ENCODE measurements around the gene LPP.
"Not testable (repeated sequence)": the region's sequence is repeated elsewhere in the genome, so short reads cannot be mapped to it uniquely, and the experiment has no call there.

LPP gene, protein sequence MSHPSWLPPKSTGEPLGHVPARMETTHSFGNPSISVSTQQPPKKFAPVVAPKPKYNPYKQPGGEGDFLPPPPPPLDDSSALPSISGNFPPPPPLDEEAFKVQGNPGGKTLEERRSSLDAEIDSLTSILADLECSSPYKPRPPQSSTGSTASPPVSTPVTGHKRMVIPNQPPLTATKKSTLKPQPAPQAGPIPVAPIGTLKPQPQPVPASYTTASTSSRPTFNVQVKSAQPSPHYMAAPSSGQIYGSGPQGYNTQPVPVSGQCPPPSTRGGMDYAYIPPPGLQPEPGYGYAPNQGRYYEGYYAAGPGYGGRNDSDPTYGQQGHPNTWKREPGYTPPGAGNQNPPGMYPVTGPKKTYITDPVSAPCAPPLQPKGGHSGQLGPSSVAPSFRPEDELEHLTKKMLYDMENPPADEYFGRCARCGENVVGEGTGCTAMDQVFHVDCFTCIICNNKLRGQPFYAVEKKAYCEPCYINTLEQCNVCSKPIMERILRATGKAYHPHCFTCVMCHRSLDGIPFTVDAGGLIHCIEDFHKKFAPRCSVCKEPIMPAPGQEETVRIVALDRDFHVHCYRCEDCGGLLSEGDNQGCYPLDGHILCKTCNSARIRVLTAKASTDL

GRCh38 chr3:188154014-188154808 is at the start of gene LPP:
Gene LPP (plus strand): TSS chr3:188154157. CDS start chr3:188406121, 251,964 bp downstream.
- FAIRE-seq, result no peak

DNA sequence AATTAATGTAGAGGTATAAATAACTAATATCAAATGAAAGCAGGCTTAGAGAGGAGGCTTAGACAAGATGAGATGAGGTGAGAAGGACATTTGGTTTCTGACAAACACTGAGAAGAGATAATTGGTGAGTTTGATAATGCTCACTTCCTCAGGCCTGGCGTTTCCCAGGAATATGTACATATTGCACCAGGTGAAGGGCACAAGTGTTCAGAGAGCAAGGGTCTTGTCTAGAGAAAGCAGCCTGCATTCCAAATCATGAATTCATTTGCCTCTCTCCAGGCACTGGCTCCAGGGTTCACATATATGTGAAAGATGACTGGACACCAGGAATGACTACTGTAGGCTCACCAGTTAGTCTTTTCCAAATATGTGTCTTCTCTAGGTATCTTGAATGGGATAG is 48.0 kb upstream of the LPP start:
- FAIRE-seq, result no peak

- no peak for FAIRE-seq
Observed at GRCh38 chr3:188106454-188106853, 47.5 kb upstream of the LPP start.

DNA sequence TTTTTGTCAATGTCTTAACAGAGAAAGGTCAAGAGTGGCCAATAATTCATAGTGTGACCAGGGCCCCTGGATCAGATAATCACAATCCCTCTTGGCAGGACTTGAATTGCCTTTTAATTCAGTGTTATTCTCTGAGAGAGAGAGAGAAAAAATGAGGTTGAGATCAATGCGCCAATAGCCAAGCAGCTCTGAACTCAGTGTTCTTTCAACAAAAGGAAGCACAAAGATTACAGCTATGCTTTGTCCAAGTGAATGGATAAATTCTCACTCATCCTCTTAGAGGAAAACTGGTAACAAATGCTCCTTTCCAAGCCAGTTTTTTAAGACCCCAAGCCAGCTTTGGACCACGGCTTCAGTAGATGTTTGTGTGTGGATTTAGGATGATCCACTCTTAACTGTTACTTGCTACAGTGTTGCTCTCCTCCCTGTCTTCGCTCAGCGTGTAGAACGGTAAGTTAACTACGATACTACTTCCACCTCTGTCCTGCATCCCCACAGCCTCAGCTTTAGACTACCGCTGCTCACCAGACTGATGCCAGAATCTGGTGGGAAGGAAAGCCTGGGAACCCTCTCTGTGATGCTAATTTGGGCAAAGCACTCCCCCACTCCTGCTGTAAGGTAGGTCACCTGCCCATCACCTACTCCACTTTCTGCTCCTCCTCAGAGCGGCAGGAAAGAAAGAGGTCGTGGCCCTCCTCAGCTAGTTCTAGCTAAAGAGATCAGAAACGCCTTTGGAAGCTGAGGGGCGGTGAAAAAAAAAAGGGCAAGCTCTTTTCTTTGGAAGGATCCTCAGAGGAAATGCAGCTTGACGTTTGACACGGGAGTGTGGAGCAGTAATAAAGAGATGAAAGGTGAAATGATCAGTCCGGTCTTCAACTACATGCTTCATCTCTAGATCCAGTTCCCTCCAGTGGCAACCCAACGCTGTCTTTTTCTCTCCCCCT is 46.8 kb upstream of the LPP start:
- FAIRE-seq, result no peak

GRCh38 chr3:188108703-188109412 is 45.1 kb upstream of the LPP start:
- FAIRE-seq, result no peak

DNA sequence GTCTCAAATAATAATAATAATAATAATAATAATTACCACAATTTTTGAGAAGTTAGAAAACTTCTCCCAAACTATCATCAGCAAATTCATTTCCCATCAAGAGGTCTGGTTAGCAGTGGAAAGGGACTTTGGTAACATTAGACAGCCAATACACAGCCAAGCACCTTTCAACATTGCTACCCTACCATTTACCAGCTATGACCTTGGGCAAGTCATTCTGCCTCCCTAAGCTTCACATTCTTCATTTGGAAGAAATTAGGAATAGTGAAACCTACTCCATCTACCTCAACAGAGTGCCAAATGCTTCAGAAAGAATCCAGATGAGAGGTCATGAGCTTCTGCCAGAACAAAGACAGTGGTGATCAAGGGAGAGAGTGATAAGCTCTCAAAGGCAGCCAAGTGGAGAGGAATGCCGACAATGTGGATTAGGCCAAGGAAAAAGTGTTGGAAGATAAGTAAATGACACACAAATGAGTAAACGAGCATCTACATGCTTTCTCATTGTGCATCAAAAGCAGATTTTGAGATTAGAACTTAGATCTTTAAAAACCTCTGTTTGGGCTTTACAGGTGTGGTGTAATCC is 42.9 kb upstream of the LPP start:
- FAIRE-seq, result no peak

- FAIRE-seq, result no peak
Observed at GRCh38 chr3:188113756-188114155, 40.2 kb upstream of the LPP start.

GRCh38 chr3:188119846-188120245 is 34.1 kb upstream of the LPP start:
- no peak for FAIRE-seq

- no peak for FAIRE-seq
Observed at GRCh38 chr3:188122571-188123169, 31.3 kb upstream of the LPP start.

DNA sequence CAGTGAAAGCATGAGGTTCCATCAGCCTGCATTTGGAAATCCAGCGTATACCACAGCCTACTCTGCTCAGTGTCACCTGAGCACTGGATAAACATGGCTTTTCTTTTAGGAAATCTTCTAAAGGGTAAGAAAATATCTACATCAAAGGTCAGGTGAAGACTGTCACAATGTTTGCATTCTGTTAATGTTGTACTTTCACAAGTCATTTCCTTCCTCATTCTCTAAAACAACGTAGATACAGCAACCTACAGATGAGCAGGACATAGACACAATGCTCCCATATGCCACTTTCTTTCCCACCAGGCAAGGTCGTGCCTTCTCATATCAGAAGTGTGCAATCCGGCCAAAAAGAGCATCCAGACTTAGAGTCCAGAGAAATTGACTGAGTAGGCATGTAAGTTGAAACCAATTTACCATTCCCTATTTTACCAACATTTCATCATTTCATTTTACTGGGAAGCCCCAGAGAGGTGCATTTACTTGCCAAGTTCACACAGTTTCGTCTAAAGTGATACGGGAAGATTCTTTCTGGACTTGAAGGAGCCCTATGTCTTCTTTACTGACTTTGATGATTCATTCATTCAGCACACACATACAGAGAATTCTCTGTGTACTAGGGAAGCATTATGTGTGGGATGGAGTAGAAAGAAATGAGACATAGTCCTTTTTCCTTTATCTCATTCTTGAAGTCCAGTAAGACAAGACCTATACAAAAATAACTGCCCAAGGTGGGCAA is 30.6 kb upstream of the LPP start:
- FAIRE-seq, result no peak

DNA sequence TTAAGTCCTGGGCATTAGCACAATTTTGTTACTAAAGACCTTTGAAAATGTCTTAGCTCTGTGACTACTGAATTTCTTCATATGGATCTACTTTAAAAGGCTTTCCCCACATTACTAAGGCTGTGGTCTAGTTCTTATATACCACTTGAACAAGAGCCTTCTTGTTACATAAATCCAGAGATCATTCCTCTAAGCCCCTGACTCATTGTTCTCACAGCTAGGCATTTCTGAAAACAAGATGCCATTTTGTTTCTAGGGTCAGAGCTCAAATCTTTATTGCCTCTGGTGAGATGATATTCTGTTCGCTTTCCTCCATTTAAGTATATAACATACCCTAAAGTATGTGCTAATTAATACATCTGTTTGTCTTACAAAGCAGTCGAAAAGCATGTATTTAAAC is 29.8 kb upstream of the LPP start:
- no peak for FAIRE-seq

DNA sequence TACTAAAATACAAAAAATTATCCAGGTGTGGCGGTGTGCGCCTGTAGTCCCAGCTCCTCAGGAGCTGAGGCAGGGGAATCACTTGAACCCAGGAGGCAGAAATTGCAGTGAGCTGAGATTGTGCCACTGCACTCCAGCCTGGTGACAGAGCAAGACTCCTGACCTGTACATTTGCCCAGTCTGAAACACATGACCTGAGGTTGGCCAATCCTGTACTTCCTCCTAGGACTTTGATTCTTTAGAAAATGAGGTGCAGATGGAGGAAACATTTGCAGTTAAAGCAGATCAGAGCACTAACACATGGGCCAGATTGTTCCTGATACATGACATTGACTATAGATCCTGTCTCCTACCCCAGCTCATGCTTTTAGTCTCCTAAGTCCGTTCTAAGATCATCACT is 28.9 kb upstream of the LPP start:
- no peak for FAIRE-seq

DNA sequence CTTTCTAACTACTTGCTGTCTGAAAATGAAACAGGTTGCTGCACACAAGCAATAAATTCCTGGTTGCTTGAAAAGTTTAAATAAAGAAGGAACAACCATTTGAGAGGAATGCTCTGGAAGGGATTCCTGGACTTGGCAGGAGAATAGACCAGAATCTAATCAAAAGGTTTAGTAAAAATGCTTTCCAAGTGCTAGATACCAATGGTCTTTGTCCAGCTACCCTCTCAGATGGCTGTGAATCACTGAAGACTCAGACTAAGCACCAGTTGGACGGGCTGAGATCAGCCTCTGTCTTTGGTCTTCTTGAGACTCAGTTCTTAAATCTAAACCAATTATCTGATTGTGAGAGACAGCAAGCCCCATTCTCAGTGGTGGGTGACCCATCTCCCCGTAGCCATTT is 27.7 kb upstream of the LPP start:
- FAIRE-seq, result no peak

- FAIRE-seq, result no peak
Observed at GRCh38 chr3:188126934-188127333, 27.0 kb upstream of the LPP start.

- FAIRE-seq, result no peak
Observed at GRCh38 chr3:188128905-188129304, 25.1 kb upstream of the LPP start.

- not testable (repeated sequence) for FAIRE-seq
Observed at GRCh38 chr3:188131023-188131422, 22.9 kb upstream of the LPP start.

GRCh38 chr3:188133219-188133618 is 20.7 kb upstream of the LPP start:
- no peak for FAIRE-seq

GRCh38 chr3:188133646-188134045 is 20.3 kb upstream of the LPP start:
- FAIRE-seq, result no peak

- no peak for FAIRE-seq
Observed at GRCh38 chr3:188134079-188134478, 19.9 kb upstream of the LPP start.

- FAIRE-seq, result no peak
Observed at GRCh38 chr3:188134856-188135255, 19.1 kb upstream of the LPP start.
